Body of pancreas (tissue), 4 donors: ENCODE measurements around the gene LRRFIP1.

Experiments used
- CTCF ChIP-seq, 7 experiments: fragments of 450-650 bp in 4 of 7; fragments of 200-600 bp in 3 of 7; sonication (generic) in 3 of 7; IDR thresholded peaks; one replicate each; pipeline ENCODE4 v1.5.1; 2016 to 2019; ENCODE audit warnings: antibody characterized with exemption in 7 of 7
- POLR2A ChIP-seq, 3 donors: fragments of 450-650 bp; IDR thresholded peaks; one replicate each; pipeline ENCODE4 v1.6.1; 2016; ENCODE audit warnings: antibody characterized with exemption in 3 of 3, mild to moderate bottlenecking in 2 of 3

- TF ChIP-seq CTCF (IDR thresholded peaks at IDR 0.05) (no peak), POLR2A (IDR thresholded peaks at IDR 0.05) (no peak)
These were observed 74.5 kb downstream of the LRRFIP1 start for GRCh38 chr2:237701859-237702390.
